K562 (cell line): ENCODE measurements around the gene UBE2M. TPM values are rescaled to one million over a fixed set of nuclear protein-coding genes. Genes with fewer than 3 reads are reported as not detected.
A peak's percentile ranks its signal among the peaks of the same experiment; 100 is the strongest.

Experiments used
- BRD9 ChIP-seq: fragments of 450-650 bp; IDR thresholded peaks from 2 replicates; pipeline ENCODE4 v1.6.1; 2018; ENCODE audit warnings: low read depth; ENCODE audit not compliant: partially characterized antibody
- CHD1 ChIP-seq: fragments of 200-600 bp; sonication (generic); IDR thresholded peaks from one replicate; pipeline ENCODE4 v1.6.1; 2012; ENCODE audit warnings: mild to moderate bottlenecking, moderate library complexity, low read length, inconsistent platforms
- CHD4 ChIP-seq: fragments of 200-600 bp; sonication (generic); IDR thresholded peaks from 3 replicates; pipeline ENCODE4 v1.6.1; 2012; ENCODE audit warnings: low read depth, mild to moderate bottlenecking, mixed read lengths, low read length, inconsistent platforms; ENCODE audit not compliant: insufficient read depth, insufficient replicate concordance, poor library complexity, severe bottlenecking
- FOXK1 ChIP-seq: sonication (generic); formaldehyde crosslinking; IDR thresholded peaks from 2 replicates; pipeline ENCODE4 v1.8.0; 2022; ENCODE audit warnings: missing genetic modification reagents, mild to moderate bottlenecking, borderline replicate concordance
- HDAC3 ChIP-seq: fragments of 450-650 bp; IDR thresholded peaks from 2 replicates; pipeline ENCODE4 v1.6.1; 2018; ENCODE audit warnings: borderline replicate concordance, mild to moderate bottlenecking, moderate library complexity; ENCODE audit not compliant: partially characterized antibody
- HMG20B ChIP-seq: fragments of 250-450 bp; sonication (Bioruptor Pico); IDR thresholded peaks from 2 replicates; pipeline ENCODE4 v1.5.0; 2021; ENCODE audit warnings: mild to moderate bottlenecking
- HSF4 ChIP-seq: fragments of 250-450 bp; sonication (Bioruptor Pico); IDR thresholded peaks from 2 replicates; pipeline ENCODE4 v2.1.2; 2022; ENCODE audit warnings: mild to moderate bottlenecking, moderate library complexity, borderline replicate concordance
- KLF16 ChIP-seq: IDR thresholded peaks from 2 replicates; pipeline ENCODE4 v1.6.1; 2016; ENCODE audit warnings: antibody characterized with exemption
- MEF2D ChIP-seq: conservative IDR thresholded peaks from 2 replicates; pipeline ENCODE4 v1.6.1; 2016; ENCODE audit warnings: low read depth, missing genetic modification characterization, missing compliant biosample characterization
- PYGO2 ChIP-seq: fragments of 450-650 bp; IDR thresholded peaks from 2 replicates; pipeline ENCODE4 v1.6.1; 2016; ENCODE audit warnings: mild to moderate bottlenecking, missing genetic modification characterization, moderate library complexity, missing compliant biosample characterization
- RAD21 ChIP-seq, 2 experiments: fragments of 250-450 bp in 1 of 2; fragments of 450-650 bp in 1 of 2; sonication (Bioruptor Pico) in 1 of 2; formaldehyde crosslinking in 1 of 2; IDR thresholded peaks in 1 of 2; conservative IDR thresholded peaks in 1 of 2; 2 replicates each; pipeline versions ENCODE4 v1.4.0 to v1.8.0; 2020 to 2022; ENCODE audit warnings: mild to moderate bottlenecking in 2 of 2, moderate library complexity in 1 of 2
- RBFOX2 ChIP-seq: fragments of 200-400 bp; formaldehyde crosslinking; IDR thresholded peaks from 2 replicates; pipeline ENCODE4 v1.6.1; 2017; ENCODE audit warnings: low read depth, mild to moderate bottlenecking, low read length, moderate library complexity
- SIRT6 ChIP-seq: IDR thresholded peaks from one replicate; pipeline ENCODE4 v1.6.1; 2012; ENCODE audit warnings: low read depth, mild to moderate bottlenecking, control low read depth, inconsistent platforms, low read length, moderate library complexity
- SNAPC5 ChIP-seq: fragments of 250-450 bp; sonication (Bioruptor Pico); IDR thresholded peaks from 2 replicates; pipeline ENCODE4 v1.8.0; 2021; ENCODE audit warnings: moderate library complexity, mild to moderate bottlenecking, inconsistent platforms
- TGIF2 ChIP-seq: sonication (generic); formaldehyde crosslinking; IDR thresholded peaks from 2 replicates; pipeline ENCODE4 v1.8.1; 2022; ENCODE audit warnings: mild to moderate bottlenecking, missing genetic modification reagents, moderate library complexity
- TRIM28 ChIP-seq: fragments of 450-650 bp; IDR thresholded peaks from 2 replicates; pipeline ENCODE4 v1.6.1; 2017
- ZNF274 ChIP-seq: IDR thresholded peaks from 2 replicates; pipeline ENCODE4 v1.6.1; 2011; ENCODE audit warnings: low read depth, mild to moderate bottlenecking, low read length, moderate library complexity, borderline replicate concordance
- polyA plus RNA-seq, 8 experiments: library from polyadenylated mRNA; depleted of rRNA in 4 of 8; stranded (reverse) in 5 of 8; unstranded in 3 of 8; fragments of >200 nt; fragmentation: Nextera tagmentation in 2 of 8; fragmentation: Illumina TruSeq in 1 of 8; extraction: Ambion mirVana in 2 of 8; extraction: Trizol in 1 of 8; gene quantifications; 2 replicates each; pipeline versions ENCODE4 v1.2.1 to v1.2.3, GENCODE V29; 2011 to 2014; ENCODE audit warnings: inconsistent platforms in 1 of 8, missing spikeins in 1 of 8
- total RNA-seq, 7 experiments: library from RNA; depleted of rRNA in 6 of 7; stranded (reverse); fragments of >200 nt in 6 of 7; fragmentation: Illumina TruSeq in 2 of 7; extraction: Trizol in 2 of 7; gene quantifications; 2 replicates each; pipeline versions ENCODE4 v1.2.1 to v1.2.3, GENCODE V29; 2011 to 2021; ENCODE audit warnings: low replicate concordance in 1 of 7
- TF ChIP-seq, protein P1 (sequence below), 3 experiments: fragments of 200-800 bp in 1 of 3; fragments of 250-450 bp in 1 of 3; fragments of 450-650 bp in 1 of 3; sonication (Bioruptor Pico) in 1 of 3; sonication (Bioruptor generic) in 1 of 3; formaldehyde crosslinking in 1 of 3; IDR thresholded peaks; 2 replicates each; pipeline versions ENCODE4 v1.6.1 to v1.8.0; 2016 to 2022; ENCODE audit warnings: mild to moderate bottlenecking in 2 of 3, missing genetic modification characterization in 2 of 3, missing compliant biosample characterization in 1 of 3, moderate library complexity in 1 of 3
- TF ChIP-seq, protein P2 (sequence below): sonication (generic); formaldehyde crosslinking; IDR thresholded peaks from 2 replicates; pipeline ENCODE4 v1.8.0; 2022; ENCODE audit warnings: missing genetic modification reagents, mild to moderate bottlenecking, borderline replicate concordance

UBE2M gene
- total and polyA plus RNA-seq, 9 of the 15 experiments (the other 6 are each of a cell fraction or from before 2014, with no cell fraction given): 0.92 to 163 (median 85.7) TPM

- no peak for TF ChIP-seq PYGO2 (tag)
- TF ChIP-seq FOXK1: peak; percentile 87; the same call in 1 of the 2 replicates
- TF ChIP-seq, protein P1, sequence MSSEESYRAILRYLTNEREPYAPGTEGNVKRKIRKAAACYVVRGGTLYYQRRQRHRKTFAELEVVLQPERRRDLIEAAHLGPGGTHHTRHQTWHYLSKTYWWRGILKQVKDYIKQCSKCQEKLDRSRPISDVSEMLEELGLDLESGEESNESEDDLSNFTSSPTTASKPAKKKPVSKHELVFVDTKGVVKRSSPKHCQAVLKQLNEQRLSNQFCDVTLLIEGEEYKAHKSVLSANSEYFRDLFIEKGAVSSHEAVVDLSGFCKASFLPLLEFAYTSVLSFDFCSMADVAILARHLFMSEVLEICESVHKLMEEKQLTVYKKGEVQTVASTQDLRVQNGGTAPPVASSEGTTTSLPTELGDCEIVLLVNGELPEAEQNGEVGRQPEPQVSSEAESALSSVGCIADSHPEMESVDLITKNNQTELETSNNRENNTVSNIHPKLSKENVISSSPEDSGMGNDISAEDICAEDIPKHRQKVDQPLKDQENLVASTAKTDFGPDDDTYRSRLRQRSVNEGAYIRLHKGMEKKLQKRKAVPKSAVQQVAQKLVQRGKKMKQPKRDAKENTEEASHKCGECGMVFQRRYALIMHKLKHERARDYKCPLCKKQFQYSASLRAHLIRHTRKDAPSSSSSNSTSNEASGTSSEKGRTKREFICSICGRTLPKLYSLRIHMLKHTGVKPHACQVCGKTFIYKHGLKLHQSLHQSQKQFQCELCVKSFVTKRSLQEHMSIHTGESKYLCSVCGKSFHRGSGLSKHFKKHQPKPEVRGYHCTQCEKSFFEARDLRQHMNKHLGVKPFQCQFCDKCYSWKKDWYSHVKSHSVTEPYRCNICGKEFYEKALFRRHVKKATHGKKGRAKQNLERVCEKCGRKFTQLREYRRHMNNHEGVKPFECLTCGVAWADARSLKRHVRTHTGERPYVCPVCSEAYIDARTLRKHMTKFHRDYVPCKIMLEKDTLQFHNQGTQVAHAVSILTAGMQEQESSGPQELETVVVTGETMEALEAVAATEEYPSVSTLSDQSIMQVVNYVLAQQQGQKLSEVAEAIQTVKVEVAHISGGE (CRISPR knock-in tag; IDR thresholded peaks at IDR 0.05): peak in 2 of 3 experiments; percentile 51 to 94; a peak in 4 of 6 replicates
- TF ChIP-seq RBFOX2: peak; percentile 90
- TF ChIP-seq TGIF2 (CRISPR knock-in tag): no peak
- TF ChIP-seq ZNF274: no peak
- no peak for TF ChIP-seq SIRT6
- no peak for TF ChIP-seq HMG20B
- TF ChIP-seq BRD9: no peak
- no peak for TF ChIP-seq KLF16
- TF ChIP-seq TRIM28: peak; percentile 56; the same call in 1 of the 2 replicates
- no peak for TF ChIP-seq SNAPC5 (CRISPR knock-in tag)
- TF ChIP-seq, protein P2, sequence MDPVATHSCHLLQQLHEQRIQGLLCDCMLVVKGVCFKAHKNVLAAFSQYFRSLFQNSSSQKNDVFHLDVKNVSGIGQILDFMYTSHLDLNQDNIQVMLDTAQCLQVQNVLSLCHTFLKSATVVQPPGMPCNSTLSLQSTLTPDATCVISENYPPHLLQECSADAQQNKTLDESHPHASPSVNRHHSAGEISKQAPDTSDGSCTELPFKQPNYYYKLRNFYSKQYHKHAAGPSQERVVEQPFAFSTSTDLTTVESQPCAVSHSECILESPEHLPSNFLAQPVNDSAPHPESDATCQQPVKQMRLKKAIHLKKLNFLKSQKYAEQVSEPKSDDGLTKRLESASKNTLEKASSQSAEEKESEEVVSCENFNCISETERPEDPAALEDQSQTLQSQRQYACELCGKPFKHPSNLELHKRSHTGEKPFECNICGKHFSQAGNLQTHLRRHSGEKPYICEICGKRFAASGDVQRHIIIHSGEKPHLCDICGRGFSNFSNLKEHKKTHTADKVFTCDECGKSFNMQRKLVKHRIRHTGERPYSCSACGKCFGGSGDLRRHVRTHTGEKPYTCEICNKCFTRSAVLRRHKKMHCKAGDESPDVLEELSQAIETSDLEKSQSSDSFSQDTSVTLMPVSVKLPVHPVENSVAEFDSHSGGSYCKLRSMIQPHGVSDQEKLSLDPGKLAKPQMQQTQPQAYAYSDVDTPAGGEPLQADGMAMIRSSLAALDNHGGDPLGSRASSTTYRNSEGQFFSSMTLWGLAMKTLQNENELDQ: no peak
- no peak for TF ChIP-seq HSF4
- no peak for TF ChIP-seq HDAC3
- TF ChIP-seq CHD1: peak; percentile 93
- TF ChIP-seq MEF2D (tag): peak; percentile 56; the same call in 1 of the 2 replicates
- TF ChIP-seq RAD21 (CRISPR knock-in tag; conservative IDR thresholded peaks at IDR 0.05 in 1 of 2, IDR thresholded peaks at IDR 0.05 in 1 of 2): no peak
- no peak for TF ChIP-seq CHD4
These were observed 14.6 kb upstream of the UBE2M start, which contains the start of gene MZF1 (continued) for GRCh38 chr19:58572818-58573657.
